GM12878 (cell line): ENCODE data around the gene FOXRED2. TPM values are rescaled to one million over a fixed set of nuclear protein-coding genes. Genes with fewer than 3 reads are reported as not detected.

Experiments
- ATAC-seq: fragments of 200-7000 bp; cut with Tn5 transposase; 3 replicates; pipeline ENCODE4 v1.9.1; 2020; ENCODE audit warnings: mild to moderate bottlenecking, moderate library complexity
- BruUV-seq: library from RNA; stranded (reverse); fragments of 400-500 nt; replicated peaks from 2 replicates; lab custom pipeline; 2021; lab: Mats Ljungman, UMichigan
- CTCF ChIA-PET: fragments of 300-600 bp; sonication (Branson Sonifier 250); formaldehyde crosslinking; extraction: SDS; loops from one replicate; lab custom pipeline; 2021; ENCODE audit warnings: inconsistent platforms; lab: Yijun Ruan, JAX
- POLR2A ChIA-PET: fragments of 350-600 bp; formaldehyde crosslinking; extraction: SDS; loops from one replicate; lab custom pipeline; 2021; ENCODE audit warnings: inconsistent platforms; lab: Charles Lee
- RAD21 ChIA-PET: fragments of 300-600 bp; sonication (Branson Sonifier 250); formaldehyde crosslinking; loops from one replicate; lab custom pipeline; 2023; ENCODE audit warnings: antibody characterized with exemption; ENCODE audit not compliant: unreplicated experiment; lab: Charles Lee
- SMC1A ChIA-PET: fragments of 300-600 bp; sonication (Branson Sonifier 250); formaldehyde crosslinking; loops from one replicate; lab custom pipeline; 2023; ENCODE audit not compliant: unreplicated experiment, uncharacterized antibody; lab: Charles Lee
- DNase-seq: peaks from one replicate; pipeline ENCODE4 v3.0.0-alpha.2; 2011; ENCODE audit warnings: low read depth, low spot score
- FAIRE-seq: peaks from 3 replicates; lab custom pipeline; 2011; peaks lifted over from hg19 to GRCh38; lab: Jason Lieb, UNC
- H2AFZ ChIP-seq: 2 replicates; pipeline ENCODE4 v1.6.0; 2011; ENCODE audit warnings: low read depth, low read length, control low read depth; ENCODE audit not compliant: control insufficient read depth
- H3K27ac ChIP-seq: 2 replicates; pipeline ENCODE4 v1.5.1; 2011; ENCODE audit warnings: control low read depth; ENCODE audit not compliant: control insufficient read depth, insufficient read depth
- H3K27me3 ChIP-seq, 2 experiments: replicated peaks in 1 of 2; 2 replicates each; pipeline versions ENCODE4 v1.6.0 to v1.6.1; 2011; ENCODE audit warnings: low read length in 1 of 2; ENCODE audit not compliant: control insufficient read depth in 2 of 2, insufficient read depth in 2 of 2
- H3K36me3 ChIP-seq, 2 experiments: 2 replicates each; pipeline ENCODE4 v1.5.1; 2011; ENCODE audit warnings: low read length in 1 of 2; ENCODE audit not compliant: control insufficient read depth in 2 of 2, insufficient read depth in 2 of 2
- H3K4me1 ChIP-seq: 2 replicates; pipeline ENCODE4 v1.6.1; 2011; ENCODE audit warnings: mild to moderate bottlenecking, low read length, moderate library complexity, mixed read lengths; ENCODE audit not compliant: control insufficient read depth, insufficient read depth
- H3K4me2 ChIP-seq: 2 replicates; pipeline ENCODE4 v1.6.0; 2011; ENCODE audit warnings: control low read depth; ENCODE audit not compliant: control insufficient read depth, insufficient read depth
- H3K4me3 ChIP-seq: fragments of 200-600 bp; sonication (generic); 2 replicates; pipeline ENCODE4 v1.5.1; 2016
- H3K79me2 ChIP-seq: 2 replicates; pipeline ENCODE4 v1.6.0; 2011; ENCODE audit warnings: low read length; ENCODE audit not compliant: control insufficient read depth, insufficient read depth
- H3K9ac ChIP-seq: 2 replicates; pipeline ENCODE4 v1.8.0; 2011; ENCODE audit warnings: low read length, control low read depth, mixed read lengths; ENCODE audit not compliant: control insufficient read depth, insufficient read depth
- H3K9me3 ChIP-seq: replicated peaks from 3 replicates; pipeline ENCODE4 v1.5.1; 2011; ENCODE audit warnings: mild to moderate bottlenecking, low read length; ENCODE audit not compliant: control insufficient read depth, insufficient read depth
- H4K20me1 ChIP-seq: 2 replicates; pipeline ENCODE4 v1.6.0; 2011; ENCODE audit not compliant: control insufficient read depth, insufficient read depth
- GATAD2B ChIP-seq: fragments of 450-650 bp; conservative IDR thresholded peaks from 2 replicates; pipeline ENCODE4 v1.6.1; 2017; ENCODE audit warnings: low read depth, mild to moderate bottlenecking, moderate library complexity
- HDAC2 ChIP-seq: fragments of 200-600 bp; sonication (generic); IDR thresholded peaks from 2 replicates; pipeline ENCODE4 v1.6.1; 2017
- JUND ChIP-seq: IDR thresholded peaks from 2 replicates; pipeline ENCODE4 v1.6.1; 2012; ENCODE audit warnings: low read depth, mild to moderate bottlenecking, low read length, improper control_type of control experiment, moderate library complexity
- PAX8 ChIP-seq: fragments of 450-650 bp; IDR thresholded peaks from 2 replicates; pipeline ENCODE4 v1.6.1; 2017; ENCODE audit warnings: mild to moderate bottlenecking, moderate library complexity
- RAD21 ChIP-seq: IDR thresholded peaks from 2 replicates; pipeline ENCODE4 v1.6.1; 2011; ENCODE audit warnings: mild to moderate bottlenecking, low read depth, low read length, moderate library complexity; ENCODE audit not compliant: insufficient read depth
- SP1 ChIP-seq: IDR thresholded peaks from one replicate; pipeline ENCODE4 v1.6.1; 2011; ENCODE audit warnings: low read depth, low read length
- TBL1XR1 ChIP-seq: IDR thresholded peaks from 2 replicates; pipeline ENCODE4 v1.6.1; 2012; ENCODE audit warnings: low read depth, low read length, improper control_type of control experiment
- ZBED1 ChIP-seq: IDR thresholded peaks from 2 replicates; pipeline ENCODE4 v1.6.1; 2016; ENCODE audit warnings: borderline replicate concordance
- ZZZ3 ChIP-seq: IDR thresholded peaks from 2 replicates; pipeline ENCODE4 v1.6.1; 2011; ENCODE audit warnings: low read depth; ENCODE audit not compliant: control insufficient read depth, insufficient read length
- WGBS: methylation state at CpG from one replicate; pipeline ENCODE4 v1.1.6; 2016; ENCODE audit warnings: low lambda C conversion rate; ENCODE audit not compliant: insufficient replicate concordance, insufficient coverage; ENCODE audit errors: missing lambda C conversion rate; 5-methylcytosine and 5-hydroxymethylcytosine counted together
- in situ Hi-C: fragments of 300-500 bp; cut with MboI; formaldehyde crosslinking; loops from 9 replicates; pipeline ENCODE4 v1.14.3; 2018; ENCODE audit warnings: mixed read lengths
- intact Hi-C: fragments of 100-400 bp; cut with micrococcal nuclease; formaldehyde crosslinking; loops from one replicate; pipeline ENCODE4 v1.14.2; 2022; ENCODE audit not compliant: unreplicated experiment
- polyA plus RNA-seq, 11 experiments: library from polyadenylated mRNA; depleted of rRNA in 4 of 11; unstranded in 6 of 11; stranded (reverse) in 5 of 11; fragments of >200 nt; fragmentation: Nextera tagmentation in 4 of 11; fragmentation: Illumina TruSeq in 1 of 11; extraction: Ambion mirVana in 4 of 11; extraction: Trizol in 1 of 11; gene quantifications; 1 replicate in 1 of 11; 2 replicates in 10 of 11; pipeline versions ENCODE4 v1.2.1 to v1.2.3, GENCODE V29; 2011 to 2016; ENCODE audit warnings: inconsistent platforms in 2 of 11, missing spikeins in 2 of 11, low read depth in 1 of 11
- total RNA-seq, 4 experiments: library from RNA; depleted of rRNA in 3 of 4; stranded (reverse); fragments of >200 nt in 3 of 4; fragmentation: Illumina TruSeq in 1 of 4; extraction: Trizol in 1 of 4; gene quantifications; 2 replicates each; pipeline versions ENCODE4 v1.2.1 to v1.2.3, GENCODE V29; 2013 to 2021
- TF ChIP-seq, protein P1 (sequence below): fragments of 150-350 bp; IDR thresholded peaks from 2 replicates; pipeline ENCODE4 v1.6.1; 2016; ENCODE audit warnings: low read depth, low read length
- TF ChIP-seq, protein P2 (sequence below): IDR thresholded peaks from 2 replicates; pipeline ENCODE4 v1.6.1; 2011; ENCODE audit warnings: mild to moderate bottlenecking, low read depth, low read length, moderate library complexity; ENCODE audit not compliant: insufficient replicate concordance
- TF ChIP-seq, protein P3 (sequence below): IDR thresholded peaks from 2 replicates; pipeline ENCODE4 v1.6.1; 2012; ENCODE audit warnings: low read depth, low read length, improper control_type of control experiment
- TF ChIP-seq, protein P4 (sequence below): fragments of 450-650 bp; IDR thresholded peaks from 2 replicates; pipeline ENCODE4 v1.6.1; 2017; ENCODE audit warnings: borderline replicate concordance

The FOXRED2 gene
- total and polyA plus RNA-seq, 10 of the 15 experiments (the other 5 are each of a cell fraction or from before 2014, with no cell fraction given): 1.8 to 28.8 (median 7.6) TPM

DNA sequence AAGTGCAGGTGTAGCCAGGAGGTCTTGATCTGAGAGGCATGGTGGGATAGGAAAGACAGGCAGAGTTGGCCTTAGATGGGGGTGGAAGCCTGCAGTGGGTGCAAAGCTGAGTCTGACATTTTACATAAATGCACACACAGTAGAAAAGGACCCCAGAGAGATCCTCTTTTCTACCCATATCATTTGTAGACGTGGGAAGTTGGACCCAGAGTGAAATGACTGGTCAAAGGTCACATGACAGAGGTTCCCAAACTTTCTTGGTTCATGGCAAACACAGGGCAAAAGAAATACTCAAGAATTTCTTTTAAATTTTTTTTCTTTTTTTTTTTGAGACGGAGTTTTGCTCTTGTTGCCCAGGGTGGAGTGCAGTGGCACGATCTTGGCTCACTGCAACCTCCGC lies 6.2 kb upstream of the FOXRED2 start:
- WGBS: 83% methylated on average over 4 of the region's 4 CpGs
- FAIRE-seq: no peak
- CTCF ChIA-PET: interaction anchor here (2.0 kb wide), 1 partner anchor 10 kb away, joined by 5 read pairs; no protein-coding TSS in a partner anchor

More for the DNA sequence above, 6.2 kb upstream of the FOXRED2 start:
- Histone ChIP-seq H3K9me3 (no peaks in the 10 kb centered on the region), H3K27ac (no peak overlapping the region), H2AFZ (no peak overlapping the region), H3K27me3 (no peaks in the 10 kb centered on the region), H3K4me3 (no peak overlapping the region), H3K36me3 (peaks cover 43 to 51% of the 10 kb centered on the region in 2 experiments), H3K4me2 (no peak overlapping the region), H4K20me1 (no peaks in the 10 kb centered on the region; the same call in 1 of the 2 replicates), H3K79me2 (no peaks in the 10 kb centered on the region), H3K4me1 (no peaks in the 10 kb centered on the region), H3K9ac (no peak overlapping the region)
- intact Hi-C loops (no loop called here), in situ Hi-C loops (loop anchor here (25.0 kb wide), 1 partner anchor 1101 kb away; the partner anchor contains the start of gene MCM5)
- RAD21 ChIA-PET: no interaction called here
- DNase-seq (no peak), ATAC-seq (no peak)
- TF ChIP-seq TBL1XR1: no peak
- no peak for TF ChIP-seq HDAC2
- TF ChIP-seq GATAD2B: no peak
- TF ChIP-seq, protein P1, sequence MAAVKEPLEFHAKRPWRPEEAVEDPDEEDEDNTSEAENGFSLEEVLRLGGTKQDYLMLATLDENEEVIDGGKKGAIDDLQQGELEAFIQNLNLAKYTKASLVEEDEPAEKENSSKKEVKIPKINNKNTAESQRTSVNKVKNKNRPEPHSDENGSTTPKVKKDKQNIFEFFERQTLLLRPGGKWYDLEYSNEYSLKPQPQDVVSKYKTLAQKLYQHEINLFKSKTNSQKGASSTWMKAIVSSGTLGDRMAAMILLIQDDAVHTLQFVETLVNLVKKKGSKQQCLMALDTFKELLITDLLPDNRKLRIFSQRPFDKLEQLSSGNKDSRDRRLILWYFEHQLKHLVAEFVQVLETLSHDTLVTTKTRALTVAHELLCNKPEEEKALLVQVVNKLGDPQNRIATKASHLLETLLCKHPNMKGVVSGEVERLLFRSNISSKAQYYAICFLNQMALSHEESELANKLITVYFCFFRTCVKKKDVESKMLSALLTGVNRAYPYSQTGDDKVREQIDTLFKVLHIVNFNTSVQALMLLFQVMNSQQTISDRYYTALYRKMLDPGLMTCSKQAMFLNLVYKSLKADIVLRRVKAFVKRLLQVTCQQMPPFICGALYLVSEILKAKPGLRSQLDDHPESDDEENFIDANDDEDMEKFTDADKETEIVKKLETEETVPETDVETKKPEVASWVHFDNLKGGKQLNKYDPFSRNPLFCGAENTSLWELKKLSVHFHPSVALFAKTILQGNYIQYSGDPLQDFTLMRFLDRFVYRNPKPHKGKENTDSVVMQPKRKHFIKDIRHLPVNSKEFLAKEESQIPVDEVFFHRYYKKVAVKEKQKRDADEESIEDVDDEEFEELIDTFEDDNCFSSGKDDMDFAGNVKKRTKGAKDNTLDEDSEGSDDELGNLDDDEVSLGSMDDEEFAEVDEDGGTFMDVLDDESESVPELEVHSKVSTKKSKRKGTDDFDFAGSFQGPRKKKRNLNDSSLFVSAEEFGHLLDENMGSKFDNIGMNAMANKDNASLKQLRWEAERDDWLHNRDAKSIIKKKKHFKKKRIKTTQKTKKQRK: no peak
- TF ChIP-seq PAX8: no peak
- no peak for TF ChIP-seq ZBED1
- TF ChIP-seq, protein P2, sequence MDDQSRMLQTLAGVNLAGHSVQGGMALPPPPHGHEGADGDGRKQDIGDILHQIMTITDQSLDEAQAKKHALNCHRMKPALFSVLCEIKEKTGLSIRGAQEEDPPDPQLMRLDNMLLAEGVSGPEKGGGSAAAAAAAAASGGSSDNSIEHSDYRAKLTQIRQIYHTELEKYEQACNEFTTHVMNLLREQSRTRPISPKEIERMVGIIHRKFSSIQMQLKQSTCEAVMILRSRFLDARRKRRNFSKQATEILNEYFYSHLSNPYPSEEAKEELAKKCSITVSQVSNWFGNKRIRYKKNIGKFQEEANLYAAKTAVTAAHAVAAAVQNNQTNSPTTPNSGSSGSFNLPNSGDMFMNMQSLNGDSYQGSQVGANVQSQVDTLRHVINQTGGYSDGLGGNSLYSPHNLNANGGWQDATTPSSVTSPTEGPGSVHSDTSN: no peak
- no peak for TF ChIP-seq RAD21
- TF ChIP-seq JUND: no peak
- TF ChIP-seq, protein P3, sequence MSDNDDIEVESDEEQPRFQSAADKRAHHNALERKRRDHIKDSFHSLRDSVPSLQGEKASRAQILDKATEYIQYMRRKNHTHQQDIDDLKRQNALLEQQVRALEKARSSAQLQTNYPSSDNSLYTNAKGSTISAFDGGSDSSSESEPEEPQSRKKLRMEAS: no peak
- TF ChIP-seq SP1: no peak
- TF ChIP-seq, protein P4, sequence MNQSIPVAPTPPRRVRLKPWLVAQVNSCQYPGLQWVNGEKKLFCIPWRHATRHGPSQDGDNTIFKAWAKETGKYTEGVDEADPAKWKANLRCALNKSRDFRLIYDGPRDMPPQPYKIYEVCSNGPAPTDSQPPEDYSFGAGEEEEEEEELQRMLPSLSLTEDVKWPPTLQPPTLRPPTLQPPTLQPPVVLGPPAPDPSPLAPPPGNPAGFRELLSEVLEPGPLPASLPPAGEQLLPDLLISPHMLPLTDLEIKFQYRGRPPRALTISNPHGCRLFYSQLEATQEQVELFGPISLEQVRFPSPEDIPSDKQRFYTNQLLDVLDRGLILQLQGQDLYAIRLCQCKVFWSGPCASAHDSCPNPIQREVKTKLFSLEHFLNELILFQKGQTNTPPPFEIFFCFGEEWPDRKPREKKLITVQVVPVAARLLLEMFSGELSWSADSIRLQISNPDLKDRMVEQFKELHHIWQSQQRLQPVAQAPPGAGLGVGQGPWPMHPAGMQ: no peak
- TF ChIP-seq ZZZ3: no peak
- POLR2A ChIA-PET: no interaction called here
- SMC1A ChIA-PET: no interaction called here
- BruUV-seq: no TSS peak
